ENCODE measurements around the gene GPC6.

GRCh38 chr13:94324767-94325540 lies 1098.3 kb downstream of the GPC6 start:
- no peak for TF ChIP-seq EZH2 (IDR thresholded peaks at IDR 0.05; ENCODE audit: insufficient read depth, poor library complexity, severe bottlenecking)
- TF ChIP-seq EZH2phosphoT487 (IDR thresholded peaks at IDR 0.05; ENCODE audit: insufficient read depth, low read depth), result no peak

Data from GM23248 (cell line).